ENCODE results near the gene DIP2A.

DNA sequence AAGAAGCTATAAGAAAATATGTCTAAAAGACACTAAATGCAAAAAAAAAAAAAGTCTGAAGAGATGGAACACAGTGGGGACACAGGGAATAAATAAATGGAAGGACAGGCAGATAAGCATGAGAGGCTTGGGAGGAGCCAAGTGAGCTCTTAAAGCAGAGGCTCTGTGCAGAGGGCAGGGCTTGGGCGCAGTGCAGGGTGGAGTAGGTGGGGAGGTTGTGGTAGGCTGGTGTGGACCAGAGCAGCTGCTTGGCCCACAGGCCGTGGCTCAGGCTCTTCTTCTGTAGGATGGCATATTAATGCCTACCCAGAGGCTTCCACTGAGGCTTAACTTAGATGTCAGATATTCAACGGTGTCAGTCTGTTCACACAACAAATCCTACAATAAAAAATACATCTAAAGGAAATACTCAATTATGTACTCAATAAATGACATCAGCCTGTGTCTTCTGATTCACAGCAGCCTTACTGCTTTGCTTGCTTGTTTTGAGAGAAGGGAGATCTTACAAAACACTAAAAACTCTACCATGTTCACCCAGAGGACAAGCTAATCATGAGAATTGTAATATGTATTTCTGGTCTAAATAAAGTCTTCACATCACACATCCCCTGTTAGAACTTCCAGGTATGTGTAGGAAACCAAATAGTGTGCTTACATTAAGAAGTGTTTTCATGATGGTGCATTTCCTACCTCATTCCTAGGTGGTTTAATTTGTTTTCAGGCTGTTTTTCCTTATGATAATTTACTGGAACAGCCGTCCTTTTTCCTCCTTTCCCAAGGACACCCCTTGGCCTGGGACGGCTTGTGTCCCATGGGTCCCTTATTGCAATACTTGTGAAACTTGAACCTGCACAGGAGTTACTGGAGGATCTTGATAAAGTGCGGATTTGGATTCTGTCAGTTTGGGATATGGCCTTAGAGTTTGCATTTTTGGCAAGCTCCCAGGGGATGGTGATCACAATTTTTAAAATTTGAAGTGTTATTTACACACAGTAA, 24.9 kb downstream of the DIP2A start:
- TF ChIP-seq POLR2AphosphoS5 (IDR thresholded peaks at IDR 0.05): no peak
- TF ChIP-seq CTCF (IDR thresholded peaks at IDR 0.05): no peak
- no peak for TF ChIP-seq POLR2A (IDR thresholded peaks at IDR 0.05)
